AG04449 (cell line): ENCODE data around the gene SNX20.

Experiments
- CTCF ChIA-PET: fragments of 350-600 bp; formaldehyde crosslinking; extraction: SDS; loops from one replicate; lab custom pipeline; 2021; ENCODE audit warnings: antibody characterized with exemption; lab: Yijun Ruan, JAX
- POLR2A ChIA-PET: fragments of 400-600, 350-600 bp; formaldehyde crosslinking; extraction: SDS; loops from one replicate; lab custom pipeline; 2020; ENCODE audit warnings: antibody characterized with exemption, inconsistent platforms; lab: Yijun Ruan, JAX
- DNase-seq: peaks from one replicate; pipeline ENCODE4 v3.0.0-alpha.2; 2010; ENCODE audit warnings: low read depth, low spot score
- H3K4me3 ChIP-seq: 2 replicates; pipeline ENCODE4 v1.5.1; 2011; ENCODE audit warnings: low read depth, mild to moderate bottlenecking, control low read depth, low read length
- CTCF ChIP-seq: IDR thresholded peaks from one replicate; pipeline ENCODE4 v1.5.1; 2011; ENCODE audit warnings: mild to moderate bottlenecking, moderate library complexity, low read length, control low read depth, inconsistent platforms; ENCODE audit not compliant: insufficient read depth; ENCODE audit errors: missing control alignments

Gene SNX20

DNA sequence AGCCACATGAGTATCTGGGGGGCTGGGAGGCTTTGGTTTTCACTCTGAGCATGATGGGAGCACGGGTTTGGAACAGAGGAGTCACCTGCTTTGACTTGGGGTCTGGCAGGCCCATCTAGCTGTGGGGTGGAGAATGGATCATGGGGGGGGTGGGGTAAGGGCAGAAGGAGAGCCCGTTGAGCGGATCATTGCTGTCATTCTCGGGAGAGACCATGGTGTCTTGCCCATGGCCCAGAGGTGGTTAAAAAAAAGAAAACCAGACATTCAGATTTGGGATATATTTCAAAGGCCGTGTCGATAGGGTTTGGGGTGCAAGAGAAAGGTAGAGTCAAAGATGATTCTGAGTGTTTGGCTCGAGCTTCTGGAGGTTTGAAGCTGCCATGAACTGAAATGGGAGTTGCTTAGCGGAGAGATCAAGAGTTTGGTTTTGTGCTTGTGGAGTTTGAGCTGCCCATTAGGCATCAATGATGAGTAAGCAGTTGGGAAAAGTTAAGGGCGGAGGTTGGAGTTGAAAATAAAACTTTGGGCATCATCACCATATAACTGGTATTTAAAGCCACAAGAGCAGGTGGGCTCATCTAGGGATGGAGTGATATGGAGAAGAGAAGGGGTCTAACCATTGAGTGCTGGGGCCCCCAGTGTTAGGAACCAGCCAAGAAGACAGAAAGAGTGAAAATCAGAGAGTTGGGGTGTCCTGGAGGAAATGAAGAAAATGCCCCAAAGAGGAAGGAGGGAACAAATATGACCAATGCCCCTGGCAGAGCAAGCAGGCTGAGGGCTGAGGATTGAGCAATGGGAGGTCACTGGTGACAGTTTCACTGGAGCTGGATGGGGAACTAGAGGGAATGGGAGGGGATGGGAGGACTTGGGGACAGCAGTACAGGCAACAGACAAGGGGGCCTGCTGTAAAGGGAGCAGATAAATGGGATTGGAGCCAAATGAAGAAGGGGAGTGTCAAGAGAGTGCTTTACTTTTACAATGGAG, 14.2 kb upstream of the SNX20 start:
- ChIA-PET POLR2A (no interaction called here), CTCF (interaction anchor here (0.7 to 1.3 kb wide), 4 partner anchors 18 to 144 kb away, joined by 3 read pairs; no protein-coding TSS in a partner anchor)
- TF ChIP-seq CTCF, result no peak
- no peak overlapping the region for H3K4me3 ChIP-seq
- no peak for DNase-seq

DNA sequence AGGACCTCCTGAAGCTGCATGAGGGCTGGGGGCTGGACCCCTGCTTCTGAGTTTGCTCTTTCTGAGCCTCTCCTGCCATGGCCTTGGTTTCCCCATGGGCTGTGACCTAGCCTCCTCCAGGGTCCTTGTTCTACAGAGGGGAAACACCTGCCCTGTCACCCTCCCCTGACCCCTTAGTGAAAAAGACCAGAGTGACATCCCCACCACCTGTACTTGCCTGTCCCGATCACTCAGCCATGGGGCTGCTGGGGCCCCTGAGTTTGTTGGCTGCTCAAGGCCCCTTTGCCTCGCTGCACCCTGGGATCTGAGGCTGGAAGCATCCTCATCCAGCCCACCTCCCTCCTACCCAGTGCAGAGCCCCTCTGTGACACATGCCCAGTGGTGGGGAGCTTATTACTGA, 13.1 kb upstream of the SNX20 start:
- H3K4me3 ChIP-seq, result no peak overlapping the region
- no peak for DNase-seq
- POLR2A ChIA-PET, result no interaction called here
- no peak for TF ChIP-seq CTCF
- CTCF ChIA-PET, result interaction anchor here (0.7 to 1.3 kb wide), 2 partner anchors 29 to 265 kb away, joined by 3 to 4 read pairs; no protein-coding TSS in a partner anchor

DNA sequence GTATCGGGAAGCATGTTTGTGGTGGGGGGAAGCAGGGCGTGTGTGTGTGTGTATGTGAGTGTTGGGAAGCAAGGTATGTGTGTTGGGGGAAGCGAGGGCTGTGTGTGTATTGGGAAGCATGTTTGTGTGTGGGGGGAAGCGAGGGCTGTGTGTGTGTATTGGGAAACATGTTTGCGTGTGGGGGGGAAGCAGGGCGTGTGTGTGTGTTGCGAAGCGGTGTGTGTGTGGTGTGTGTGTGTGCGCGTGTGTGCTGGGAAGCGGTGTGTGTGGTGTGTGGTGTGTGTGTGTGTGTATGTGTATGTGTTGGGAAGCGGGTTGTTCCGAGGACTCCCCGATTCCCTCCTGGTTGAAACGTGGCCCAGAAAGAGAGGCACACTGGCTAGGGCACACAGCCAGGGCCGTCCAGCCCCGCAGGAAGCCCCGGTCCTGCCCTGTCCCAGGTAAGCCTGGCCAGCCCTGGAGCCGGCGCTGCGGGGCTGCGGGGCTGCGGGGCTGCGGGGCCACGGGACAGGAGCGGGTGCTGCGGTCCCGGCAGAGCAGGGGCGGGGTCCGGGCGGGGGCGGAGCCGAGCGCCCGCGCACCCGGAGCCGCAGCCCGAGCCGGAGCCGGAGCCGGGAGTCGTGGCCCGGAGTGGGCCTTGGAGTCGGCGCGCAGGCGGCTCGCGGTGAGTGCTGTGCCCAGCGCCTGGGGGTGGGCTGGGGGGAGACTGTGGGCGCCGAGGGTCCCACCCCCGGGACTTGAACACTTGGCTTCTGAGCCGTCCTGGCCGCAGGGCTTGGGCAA, 12.1 kb upstream of the SNX20 start, which contains the start of gene NOD2:
TSS of gene NOD2 (plus strand) at position 608 of the 783 bp plus-strand sequence. CDS start 5,890 bp downstream, outside the sequence.
- POLR2A ChIA-PET, result no interaction called here
- TF ChIP-seq CTCF, result no peak
- H3K4me3 ChIP-seq, result peak within 1 kb of the TSS; percentile 20
- DNase-seq, result no peak
- CTCF ChIA-PET, result interaction anchor here (1.3 kb wide), 1 partner anchor 28 kb away, joined by 3 read pairs; no protein-coding TSS in a partner anchor

DNA sequence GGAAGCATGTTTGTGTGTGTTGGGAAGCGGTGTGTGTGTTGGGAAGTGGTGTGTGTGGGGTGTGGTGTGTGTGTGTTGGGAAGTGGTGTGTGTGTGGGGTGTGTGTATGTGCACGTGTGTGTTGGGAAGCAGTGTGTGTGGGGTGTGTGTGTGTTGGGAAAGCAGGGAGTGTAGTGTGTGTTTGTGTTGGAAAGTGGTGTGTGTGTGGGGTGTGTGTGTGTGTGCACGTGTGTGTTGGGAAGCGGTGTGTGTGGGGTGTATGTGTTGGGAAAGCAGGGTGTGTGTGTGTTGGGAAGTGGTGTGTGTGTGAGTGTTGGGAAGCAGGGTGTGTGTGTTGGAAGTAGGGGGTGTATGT, 11.5 kb upstream of the SNX20 start:
- no peak for DNase-seq
- H3K4me3 ChIP-seq, result no peak overlapping the region
- no peak for TF ChIP-seq CTCF
- CTCF ChIA-PET, result no interaction called here
- POLR2A ChIA-PET, result no interaction called here

- POLR2A ChIA-PET, result no interaction called here
- H3K4me3 ChIP-seq, result no peak overlapping the region
- TF ChIP-seq CTCF, result no peak
- CTCF ChIA-PET, result interaction anchor here (1.1 to 2.0 kb wide), 2 partner anchors 24 to 117 kb away, joined by 3 to 10 read pairs; no protein-coding TSS in a partner anchor
- no peak for DNase-seq
These were observed 9.1 kb upstream of the SNX20 start for GRCh38 chr16:50690177-50690576.
